Endodermal cell (in vitro differentiated cells): ENCODE data around the gene GPR107. TPM values are rescaled to one million over a fixed set of nuclear protein-coding genes. Genes with fewer than 3 reads are reported as not detected.

Source experiments
- DNase-seq: peaks from one replicate; pipeline ENCODE4 v3.0.0-alpha.2; 2017
- H3K27ac ChIP-seq: 2 replicates; pipeline ENCODE4 v1.5.1; 2013; ENCODE audit warnings: mild to moderate bottlenecking, low read depth, low read length, moderate library complexity
- H3K27me3 ChIP-seq: 2 replicates; pipeline ENCODE4 v1.6.1; 2013; ENCODE audit warnings: mild to moderate bottlenecking, low read length, moderate library complexity; ENCODE audit not compliant: insufficient read depth, control insufficient read depth, poor library complexity, severe bottlenecking
- H3K36me3 ChIP-seq: 2 replicates; pipeline ENCODE4 v1.7.0; 2013; ENCODE audit warnings: mild to moderate bottlenecking, low read length, moderate library complexity; ENCODE audit not compliant: control insufficient read depth, insufficient read depth
- H3K4me1 ChIP-seq: one replicate; pipeline ENCODE4 v1.7.0; 2013; ENCODE audit warnings: low read length; ENCODE audit not compliant: control insufficient read depth, insufficient read depth
- H3K4me3 ChIP-seq: 2 replicates; pipeline ENCODE4 v1.5.1; 2013; ENCODE audit warnings: mild to moderate bottlenecking, low read length, moderate library complexity
- H3K9ac ChIP-seq: 2 replicates; pipeline ENCODE4 v1.6.1; 2013; ENCODE audit warnings: mild to moderate bottlenecking, low read length, moderate library complexity; ENCODE audit not compliant: poor library complexity, severe bottlenecking; ENCODE audit errors: extremely low read depth
- H3K9me3 ChIP-seq: 2 replicates; pipeline ENCODE4 v1.6.1; 2013; ENCODE audit warnings: mild to moderate bottlenecking, low read length, moderate library complexity; ENCODE audit not compliant: control insufficient read depth
- H3K27ac Mint-ChIP-seq: 2 replicates; pipeline ENCODE4 v1.8.0; 2020; ENCODE audit warnings: mixed read lengths
- H3K27me3 Mint-ChIP-seq: 2 replicates; pipeline ENCODE4 v1.8.0; 2021; ENCODE audit warnings: mild to moderate bottlenecking, mixed read lengths; ENCODE audit not compliant: insufficient read depth
- H3K36me3 Mint-ChIP-seq: 2 replicates; pipeline ENCODE4 v1.8.0; 2020; ENCODE audit warnings: low read depth, mixed read lengths
- H3K4me1 Mint-ChIP-seq: 2 replicates; pipeline ENCODE4 v1.8.0; 2020; ENCODE audit warnings: mixed read lengths
- H3K4me3 Mint-ChIP-seq: 2 replicates; pipeline ENCODE4 v1.8.0; 2020; ENCODE audit warnings: mild to moderate bottlenecking, moderate library complexity, mixed read lengths
- H3K9me3 Mint-ChIP-seq: 2 replicates; pipeline ENCODE4 v1.8.0; 2020; ENCODE audit warnings: mild to moderate bottlenecking, mixed read lengths
- CTCF ChIP-seq: fragments of 200-600 bp; sonication (generic); conservative IDR thresholded peaks from 2 replicates; pipeline ENCODE4 v1.5.0; 2021; ENCODE audit warnings: antibody characterized with exemption, mild to moderate bottlenecking
- WGBS, 2 experiments: methylation state at CpG; one replicate each; pipeline versions ENCODE4 v1.1.5 to v1.1.7; 2013; ENCODE audit warnings: missing lambda C conversion rate in 2 of 2, mixed read lengths in 1 of 2; ENCODE audit not compliant: insufficient coverage in 1 of 2, insufficient read length in 1 of 2; 5-methylcytosine and 5-hydroxymethylcytosine counted together
- total RNA-seq, 2 donors: library from RNA; stranded (reverse); fragmentation: NEBNext Ultra II Directional in 1 of 2; extraction: Animal tissue kit (Norgen Biotek cat#: 25700) in 1 of 2; gene quantifications; 2 replicates in 1 of 2; 3 replicates in 1 of 2; pipeline ENCODE4 v1.2.1, GENCODE V29; 2021

Gene GPR107
- total RNA-seq, 2 donors from 2014 or later, result 50.7 to 62.0 TPM

- Histone ChIP-seq H3K4me3 (no peak overlapping the region), H3K9me3 (no peaks in the 10 kb centered on the region), H3K36me3 (peaks cover 73% of the 10 kb centered on the region), H3K9ac (no peak overlapping the region), H3K27ac (no peak overlapping the region), H3K27me3 (no peaks in the 10 kb centered on the region), H3K4me1 (peaks cover 3% of the 10 kb centered on the region)
- Mint-ChIP-seq H3K9me3 (no peaks in the 10 kb centered on the region), H3K36me3 (peaks cover 62% of the 10 kb centered on the region), H3K27me3 (no peaks in the 10 kb centered on the region), H3K4me1 (no peaks in the 10 kb centered on the region), H3K4me3 (no peak overlapping the region), H3K27ac (no peak overlapping the region)
- 87 to 94% methylated on average over 2 of the region's 2 CpGs for WGBS, 2 experiments
- DNase-seq, result no peak
- TF ChIP-seq CTCF, result no peak
These were observed 53.1 kb downstream of the GPR107 start for GRCh38 chr9:130106860-130107233.

GRCh38 chr9:130107234-130107861 lies 53.6 kb downstream of the GPR107 start:
- WGBS, 2 experiments, result 52 to 59% methylated on average over 8 to 10 of the region's 10 CpGs
- H3K4me1 ChIP-seq, result no peaks in the 10 kb centered on the region
- peak; percentile 89 for TF ChIP-seq CTCF
- peaks cover 58% of the 10 kb centered on the region for H3K36me3 Mint-ChIP-seq
- no peaks in the 10 kb centered on the region for H3K9me3 Mint-ChIP-seq
- no peaks in the 10 kb centered on the region for H3K27me3 Mint-ChIP-seq
- H3K27ac ChIP-seq, result no peak overlapping the region
- no peaks in the 10 kb centered on the region for H3K9me3 ChIP-seq
- peak overlapping the region; percentile 17 for H3K27ac Mint-ChIP-seq
- H3K27me3 ChIP-seq, result no peaks in the 10 kb centered on the region
- H3K36me3 ChIP-seq, result peaks cover 75% of the 10 kb centered on the region
- no peak overlapping the region for H3K4me3 ChIP-seq
- no peak overlapping the region for H3K9ac ChIP-seq
- no peak overlapping the region for H3K4me3 Mint-ChIP-seq
- no peaks in the 10 kb centered on the region for H3K4me1 Mint-ChIP-seq
- DNase-seq, result peak; percentile 92

GRCh38 chr9:130107955-130108354 lies 54.2 kb downstream of the GPR107 start:
- Mint-ChIP-seq H3K27me3 (no peaks in the 10 kb centered on the region), H3K9me3 (no peaks in the 10 kb centered on the region), H3K36me3 (peaks cover 55% of the 10 kb centered on the region), H3K27ac (no peak overlapping the region), H3K4me3 (no peak overlapping the region), H3K4me1 (no peaks in the 10 kb centered on the region)
- peaks cover 74% of the 10 kb centered on the region for H3K36me3 ChIP-seq
- no peak overlapping the region for H3K27ac ChIP-seq
- TF ChIP-seq CTCF, result no peak
- no peaks in the 10 kb centered on the region for H3K4me1 ChIP-seq
- H3K4me3 ChIP-seq, result no peak overlapping the region
- H3K9ac ChIP-seq, result no peak overlapping the region
- DNase-seq, result no peak
- 98% methylated on average over 2 of the region's 2 CpGs; no CpG with 5 or more reads in 1 of the 2 experiments for WGBS, 2 experiments
- no peaks in the 10 kb centered on the region for H3K27me3 ChIP-seq
- H3K9me3 ChIP-seq, result no peaks in the 10 kb centered on the region
